GM18861 (cell line): ENCODE data around the gene MS4A4A.
"Not testable (repeated sequence)": the region's sequence is repeated elsewhere in the genome, so short reads cannot be mapped to it uniquely, and the experiment has no call there.

Source experiments
- ATAC-seq: cut with Tn5 transposase; IDR thresholded peaks from one replicate; pipeline ENCODE4 v1.9.1; 2021; ENCODE audit not compliant: unreplicated experiment

MS4A4A gene

GRCh38 chr11:60301884-60302283, 21.4 kb downstream of the MS4A4A start:
- ATAC-seq = not testable (repeated sequence)

GRCh38 chr11:60303661-60304060, 23.2 kb downstream of the MS4A4A start:
- no peak for ATAC-seq

- ATAC-seq = no peak
Observed at GRCh38 chr11:60305906-60306619, 25.6 kb downstream of the MS4A4A start.

GRCh38 chr11:60307507-60308195, 27.2 kb downstream of the MS4A4A start:
- ATAC-seq = no peak

GRCh38 chr11:60310407-60310998, 30.0 kb downstream of the MS4A4A start:
- ATAC-seq = peak; percentile 53

GRCh38 chr11:60314635-60315321, 34.3 kb downstream of the MS4A4A start:
- no peak for ATAC-seq

- ATAC-seq = no peak
Observed at GRCh38 chr11:60315871-60316270, 35.4 kb downstream of the MS4A4A start.

- ATAC-seq = peak; percentile 55
Observed at GRCh38 chr11:60316317-60316716, 35.9 kb downstream of the MS4A4A start.

- no peak for ATAC-seq
Observed at GRCh38 chr11:60318726-60319125, 38.3 kb downstream of the MS4A4A start.

GRCh38 chr11:60321051-60321450, 40.6 kb downstream of the MS4A4A start:
- ATAC-seq = no peak

GRCh38 chr11:60326955-60327354, 46.5 kb downstream of the MS4A4A start, which contains the start of gene MS4A6E:
Gene MS4A6E, plus strand, starts transcription at chr11:60327255. Its CDS starts 7,641 bp downstream, at chr11:60334896.
- ATAC-seq = no peak

- ATAC-seq = no peak
Observed at GRCh38 chr11:60328460-60328859, 48.0 kb downstream of the MS4A4A start.

GRCh38 chr11:60332846-60333245, 52.4 kb downstream of the MS4A4A start:
- no peak for ATAC-seq

GRCh38 chr11:60334005-60334620, 53.6 kb downstream of the MS4A4A start:
- peak; percentile 40 for ATAC-seq

- ATAC-seq = peak; percentile 33
Observed at GRCh38 chr11:60336767-60337391, 56.4 kb downstream of the MS4A4A start.

- ATAC-seq = no peak
Observed at GRCh38 chr11:60338053-60338452, 57.6 kb downstream of the MS4A4A start.

GRCh38 chr11:60339356-60339755, 58.9 kb downstream of the MS4A4A start:
- no peak for ATAC-seq

- ATAC-seq = no peak
Observed at GRCh38 chr11:60343094-60343704, 62.7 kb downstream of the MS4A4A start.

- ATAC-seq = no peak
Observed at GRCh38 chr11:60344146-60344545, 63.7 kb downstream of the MS4A4A start.

GRCh38 chr11:60345489-60345888, 65.0 kb downstream of the MS4A4A start:
- ATAC-seq = no peak
